GM13977 (cell line): ENCODE results near the gene ALG2.
A peak's percentile ranks its signal among the peaks of the same experiment; 100 is the strongest.

ENCODE experiments used
- DNase-seq: peaks from one replicate; pipeline ENCODE4 v3.0.0; 2012; ENCODE audit warnings: low spot score
- in situ Hi-C: fragments of 300-500 bp; cut with MboI; formaldehyde crosslinking; loops from one replicate; pipeline ENCODE4 v1.12.0; 2022; ENCODE audit warnings: low sequenced_read_pairs, low pct_unique_long_range_greater_than_20kb, mixed read lengths, inconsistent platforms; ENCODE audit not compliant: unreplicated experiment
- TF ChIP-seq, protein P1 (sequence below): IDR thresholded peaks from 2 replicates; pipeline ENCODE4 v1.5.1; 2012; ENCODE audit warnings: mild to moderate bottlenecking, control low read depth; ENCODE audit not compliant: insufficient read depth; ENCODE audit errors: extremely low read depth, missing control alignments

Gene ALG2

DNA sequence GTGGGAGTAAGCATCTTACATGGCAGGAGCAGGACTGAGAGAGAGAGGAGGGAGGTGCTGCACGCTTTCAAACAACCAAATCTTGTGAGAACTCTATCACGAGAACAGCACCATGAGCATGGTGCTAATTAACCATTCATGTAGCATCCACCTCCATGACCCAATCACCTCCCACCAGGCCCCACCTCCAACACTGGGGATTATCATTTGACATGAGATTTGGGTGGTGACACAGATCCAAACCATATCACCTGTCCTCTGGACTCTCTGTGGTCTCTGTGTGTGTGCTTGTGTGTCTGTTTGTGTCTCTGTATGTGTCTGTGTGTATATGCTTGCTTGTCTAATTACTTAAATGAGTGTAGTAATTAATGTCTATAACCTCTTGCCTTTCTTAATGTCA lies 31.4 kb upstream of the ALG2 start:
- in situ Hi-C loops, result no loop called here
- no peak for DNase-seq
- TF ChIP-seq, protein P1, sequence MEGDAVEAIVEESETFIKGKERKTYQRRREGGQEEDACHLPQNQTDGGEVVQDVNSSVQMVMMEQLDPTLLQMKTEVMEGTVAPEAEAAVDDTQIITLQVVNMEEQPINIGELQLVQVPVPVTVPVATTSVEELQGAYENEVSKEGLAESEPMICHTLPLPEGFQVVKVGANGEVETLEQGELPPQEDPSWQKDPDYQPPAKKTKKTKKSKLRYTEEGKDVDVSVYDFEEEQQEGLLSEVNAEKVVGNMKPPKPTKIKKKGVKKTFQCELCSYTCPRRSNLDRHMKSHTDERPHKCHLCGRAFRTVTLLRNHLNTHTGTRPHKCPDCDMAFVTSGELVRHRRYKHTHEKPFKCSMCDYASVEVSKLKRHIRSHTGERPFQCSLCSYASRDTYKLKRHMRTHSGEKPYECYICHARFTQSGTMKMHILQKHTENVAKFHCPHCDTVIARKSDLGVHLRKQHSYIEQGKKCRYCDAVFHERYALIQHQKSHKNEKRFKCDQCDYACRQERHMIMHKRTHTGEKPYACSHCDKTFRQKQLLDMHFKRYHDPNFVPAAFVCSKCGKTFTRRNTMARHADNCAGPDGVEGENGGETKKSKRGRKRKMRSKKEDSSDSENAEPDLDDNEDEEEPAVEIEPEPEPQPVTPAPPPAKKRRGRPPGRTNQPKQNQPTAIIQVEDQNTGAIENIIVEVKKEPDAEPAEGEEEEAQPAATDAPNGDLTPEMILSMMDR, result no peak

DNA sequence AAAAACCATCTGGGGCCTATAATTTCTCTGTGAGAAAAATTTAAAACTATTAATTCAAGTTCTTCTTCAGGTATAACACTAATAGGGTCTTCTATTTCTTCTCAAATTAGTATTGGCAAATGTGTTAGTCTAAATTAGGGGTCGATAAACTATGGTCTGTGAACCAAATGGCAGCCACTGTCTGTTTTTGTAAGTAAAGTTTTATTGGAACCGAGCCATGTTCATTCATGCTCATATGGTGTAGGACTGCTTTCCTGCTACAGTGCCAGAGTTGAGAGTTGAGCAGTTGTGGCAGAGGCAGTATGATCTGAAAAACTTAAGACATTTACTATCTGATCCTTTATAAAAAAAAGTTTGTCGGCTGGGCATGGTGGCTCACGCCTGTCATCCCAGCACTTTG lies 29.4 kb upstream of the ALG2 start:
- DNase-seq, result no peak
- in situ Hi-C loops, result no loop called here
- TF ChIP-seq, protein P1, result no peak

DNA sequence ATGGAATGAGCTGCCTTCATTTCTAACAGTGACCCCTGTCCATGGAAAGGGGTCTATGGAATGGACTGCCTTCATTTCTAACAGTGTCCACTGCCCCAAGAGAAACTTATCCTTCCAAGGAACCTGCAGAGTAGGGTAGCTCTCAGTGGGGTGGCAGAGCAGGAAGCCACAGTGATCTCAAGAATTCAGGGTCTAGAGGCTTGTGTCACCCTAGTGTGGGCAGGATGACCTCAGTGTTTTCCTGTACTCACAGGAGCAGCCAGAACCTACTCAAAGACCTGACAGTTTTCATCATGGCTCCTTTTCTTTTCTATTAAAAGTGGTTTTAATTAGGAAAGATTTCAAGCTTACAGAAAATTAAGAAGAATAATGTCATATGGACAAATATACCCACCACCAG lies 27.9 kb upstream of the ALG2 start:
- TF ChIP-seq, protein P1, result no peak
- no peak for DNase-seq
- in situ Hi-C loops, result no loop called here

DNA sequence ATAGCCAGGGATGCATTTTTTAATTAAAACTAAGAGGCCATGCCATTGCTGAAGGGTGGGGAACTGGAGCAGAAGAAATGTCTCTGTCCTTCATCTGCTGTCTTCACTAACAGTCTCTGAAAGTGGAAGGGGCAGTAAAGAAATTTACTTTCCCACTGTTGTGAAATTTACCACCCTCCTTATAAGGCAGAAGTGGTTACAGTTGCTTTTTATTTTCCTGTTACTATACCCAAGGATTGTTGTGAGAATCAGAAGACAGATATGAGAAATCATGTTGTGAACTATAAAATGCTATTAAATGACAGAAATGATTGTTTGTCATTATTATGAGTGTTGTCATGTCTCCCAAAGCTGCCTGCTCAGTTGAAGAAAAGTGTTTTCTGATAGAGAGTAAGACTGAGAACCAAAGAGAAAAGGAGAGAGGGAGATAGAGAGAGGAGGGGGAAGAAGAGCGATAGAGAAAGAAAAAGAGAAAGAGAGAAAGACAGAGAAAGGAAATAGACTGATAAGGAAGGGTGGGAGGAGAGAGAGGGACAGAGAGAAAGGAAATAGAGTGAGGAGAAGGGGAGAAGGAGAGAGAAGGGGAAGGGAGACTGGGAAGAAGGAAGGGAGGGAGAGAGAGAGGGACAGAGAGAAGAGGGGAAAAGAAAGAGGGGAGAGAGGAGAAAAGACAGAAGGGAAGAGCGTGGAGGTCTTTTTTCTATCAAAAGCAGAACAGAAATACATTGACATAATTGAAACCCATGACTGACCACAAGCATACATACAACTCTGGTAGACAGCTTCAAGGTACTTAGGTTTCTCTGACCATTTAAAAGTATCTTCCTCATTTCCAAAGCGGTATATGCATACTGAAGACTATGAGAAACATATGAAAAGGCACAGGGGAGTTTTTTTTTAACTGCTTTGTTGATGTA lies 22.9 kb upstream of the ALG2 start:
- in situ Hi-C loops, result no loop called here

DNA sequence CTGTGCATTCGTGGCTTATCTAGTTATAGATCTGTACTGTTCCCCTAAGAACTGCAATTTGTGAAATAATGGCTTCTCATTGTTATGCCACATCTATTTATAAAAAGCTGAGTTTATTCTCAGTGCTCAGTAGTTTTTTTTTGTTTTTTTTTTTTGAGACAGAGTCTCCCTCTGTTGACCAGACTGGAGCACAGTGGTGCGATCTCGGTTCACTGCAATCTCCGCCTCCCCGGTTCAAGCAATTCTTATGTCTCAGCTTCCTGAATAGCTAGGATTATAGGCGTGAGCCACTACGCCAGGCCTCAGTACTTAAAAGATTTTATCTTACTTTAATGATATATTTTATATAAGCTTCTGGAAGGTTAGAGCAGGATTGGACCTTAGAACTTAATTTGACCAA lies 19.4 kb upstream of the ALG2 start:
- in situ Hi-C loops, result no loop called here
- TF ChIP-seq, protein P1, result no peak
- no peak for DNase-seq

More for the DNA sequence above, 22.9 kb upstream of the ALG2 start:
- DNase-seq, result peak; percentile 56
- TF ChIP-seq, protein P1, result no peak

DNA sequence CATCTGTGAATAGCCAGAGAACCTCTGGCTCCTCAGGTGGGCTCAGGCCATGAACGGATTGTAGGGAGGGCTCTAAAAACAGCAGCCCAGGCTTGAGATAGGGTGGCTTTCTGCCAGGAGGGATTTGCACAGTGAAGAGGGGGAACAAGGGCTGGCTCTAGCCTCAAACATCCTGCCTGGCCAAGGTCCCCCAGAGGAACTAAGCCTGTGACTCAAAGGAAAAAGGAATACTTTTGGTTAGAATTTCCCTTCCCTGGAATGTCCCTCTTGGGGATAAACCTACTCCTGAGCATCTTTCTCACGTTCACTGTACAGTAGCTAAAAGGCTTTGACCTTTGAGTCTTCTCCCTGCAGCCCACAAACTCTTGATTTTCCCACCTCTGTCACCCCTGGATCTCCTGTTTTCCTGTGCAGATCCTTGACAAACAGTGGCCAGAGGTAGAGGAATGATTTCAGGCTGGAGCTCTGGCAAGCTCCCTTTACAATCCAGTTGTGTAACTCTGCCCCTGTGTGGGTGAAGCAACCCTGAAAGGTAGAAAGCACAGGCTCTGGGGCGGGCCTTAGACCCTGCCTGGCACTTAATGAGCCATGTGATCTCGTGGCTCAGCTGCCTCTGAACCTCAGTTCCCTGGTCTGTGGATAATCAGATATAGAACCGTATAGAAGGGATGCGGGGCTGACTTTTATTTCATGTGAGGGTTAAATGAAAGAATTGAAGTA lies 17.8 kb upstream of the ALG2 start:
- no peak for DNase-seq
- TF ChIP-seq, protein P1, result no peak
- in situ Hi-C loops, result no loop called here
